HG03039 (cell line): ENCODE results near the gene VWA8.
"Not testable (repeated sequence)": the region's sequence is repeated elsewhere in the genome, so short reads cannot be mapped to it uniquely, and the experiment has no call there.

Experiments used
- ATAC-seq: cut with Tn5 transposase; IDR thresholded peaks from one replicate; pipeline ENCODE4 v1.9.1; 2021; ENCODE audit warnings: mild to moderate bottlenecking, moderate library complexity; ENCODE audit not compliant: unreplicated experiment

Gene VWA8

DNA sequence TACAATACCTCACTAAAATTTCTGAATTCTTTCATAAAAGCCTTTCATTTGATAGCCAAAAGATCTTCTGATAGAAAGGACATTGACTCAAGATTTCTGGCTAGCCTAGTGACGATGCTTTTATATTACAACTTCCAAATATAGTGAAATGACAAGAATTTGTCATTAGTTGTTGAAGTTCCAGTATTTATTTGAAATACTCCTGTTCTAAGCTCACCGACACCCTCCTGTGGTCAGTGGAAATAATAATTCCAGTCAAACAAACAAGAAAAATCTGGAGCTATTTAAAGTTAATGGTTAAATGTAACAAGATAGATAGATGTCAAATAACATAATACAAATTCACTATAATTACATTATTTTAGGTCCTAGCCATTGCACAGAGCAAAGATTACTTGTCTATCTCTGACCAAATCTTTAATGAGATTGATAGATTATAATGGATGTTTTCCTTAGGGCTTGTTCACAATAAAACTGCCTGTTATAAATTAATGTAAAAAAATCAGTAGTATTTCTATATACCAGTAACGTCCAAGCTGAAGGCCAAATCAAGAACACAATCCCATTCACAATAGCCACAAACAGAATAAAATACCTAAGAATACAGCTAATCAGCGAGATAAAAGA is 308.1 kb downstream of the VWA8 start:
- ATAC-seq = no peak

DNA sequence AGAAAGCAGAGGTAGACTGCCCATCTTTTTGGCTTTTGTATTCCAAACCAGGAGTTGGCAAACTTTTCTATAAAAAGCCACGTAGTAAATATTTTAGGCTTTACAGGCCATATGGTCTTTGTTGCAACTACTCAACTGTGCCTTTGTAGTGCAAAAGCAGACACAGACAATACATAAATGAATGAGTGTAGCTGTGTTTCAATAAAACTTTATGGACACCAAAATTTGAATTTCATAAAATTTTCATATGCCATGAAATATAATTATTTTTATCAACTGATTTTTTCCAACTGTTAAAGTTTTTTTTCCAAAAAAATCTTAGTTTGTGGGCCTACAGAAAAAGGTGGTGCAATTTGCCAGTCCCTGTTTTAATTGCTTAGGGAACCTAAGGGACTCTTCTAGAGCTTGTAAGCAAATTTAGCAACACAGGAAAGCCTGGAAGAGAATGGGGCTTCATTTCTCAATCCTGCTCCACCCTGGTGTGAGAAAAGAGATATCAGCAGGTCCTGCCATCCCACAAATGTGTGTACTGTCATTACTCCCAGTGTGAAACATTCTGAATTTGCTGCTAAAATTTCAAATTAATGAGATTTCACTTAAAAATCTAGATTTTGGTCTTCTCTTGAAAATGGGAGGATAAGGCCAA is 309.4 kb downstream of the VWA8 start:
- no peak for ATAC-seq

DNA sequence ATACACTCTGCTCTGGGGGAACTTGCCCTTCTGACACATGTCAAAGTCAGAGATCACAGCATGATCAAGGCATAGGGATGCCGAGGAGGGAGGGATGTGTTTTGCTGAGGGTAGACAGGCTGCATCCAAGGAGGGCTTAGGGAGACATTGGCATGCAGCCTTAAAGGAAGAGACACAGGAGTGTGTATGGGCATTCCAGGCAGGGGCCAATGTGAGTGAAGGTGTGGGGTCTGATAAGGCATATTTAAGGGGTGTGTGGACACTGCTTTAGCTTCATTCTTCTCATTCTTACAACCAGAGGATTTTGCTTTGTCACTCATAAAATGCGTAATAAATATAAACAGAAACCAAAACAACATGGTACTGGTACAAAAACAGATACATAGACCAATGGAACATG is 310.2 kb downstream of the VWA8 start:
- ATAC-seq = no peak

DNA sequence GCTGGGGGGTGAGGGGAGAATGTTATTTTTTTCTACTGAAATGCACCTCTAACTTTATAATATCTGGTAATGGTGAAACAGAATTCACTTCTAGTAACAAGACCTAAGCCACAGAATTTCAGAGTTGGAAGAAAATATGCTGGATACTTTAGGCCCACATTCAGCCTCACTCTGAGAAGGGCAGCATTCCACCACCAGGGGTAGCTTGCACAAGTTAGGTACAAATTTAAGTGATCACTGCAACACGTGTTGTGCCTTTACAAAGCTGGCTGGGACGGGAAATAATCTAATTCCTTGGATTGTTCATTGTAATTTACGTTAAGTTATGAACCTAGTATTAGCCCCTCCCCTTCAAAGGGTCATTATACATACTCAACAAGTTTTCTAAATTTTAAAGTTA is 311.2 kb downstream of the VWA8 start:
- no peak for ATAC-seq

DNA sequence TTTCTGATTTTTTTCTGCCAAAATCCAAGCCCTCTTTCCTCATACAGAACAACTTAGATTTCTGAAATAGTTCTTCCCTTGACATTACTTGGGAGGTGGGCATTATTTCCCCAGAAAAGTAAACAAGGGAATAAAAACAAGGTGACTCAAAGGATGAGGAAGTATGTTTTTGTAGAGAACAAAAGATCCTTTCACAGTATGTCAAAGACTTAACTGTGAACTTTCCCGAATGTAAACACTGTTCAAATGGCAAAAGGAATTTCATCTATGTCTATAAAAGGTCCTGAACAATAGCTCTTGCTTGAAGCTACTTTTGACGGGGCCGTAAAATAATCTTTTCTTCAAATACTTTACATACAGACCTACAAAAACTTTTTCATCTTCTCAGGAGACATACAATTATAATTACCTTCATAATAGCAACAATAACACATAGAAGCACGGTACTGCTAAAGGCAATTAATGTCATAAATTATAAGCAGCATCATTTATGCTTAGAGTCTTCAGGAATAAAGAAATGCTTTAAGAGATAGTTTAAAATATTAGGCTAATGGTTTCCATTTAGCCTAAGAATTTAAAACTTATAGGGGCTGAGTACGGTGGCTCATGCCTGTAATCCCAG is 312.5 kb downstream of the VWA8 start:
- no peak for ATAC-seq

DNA sequence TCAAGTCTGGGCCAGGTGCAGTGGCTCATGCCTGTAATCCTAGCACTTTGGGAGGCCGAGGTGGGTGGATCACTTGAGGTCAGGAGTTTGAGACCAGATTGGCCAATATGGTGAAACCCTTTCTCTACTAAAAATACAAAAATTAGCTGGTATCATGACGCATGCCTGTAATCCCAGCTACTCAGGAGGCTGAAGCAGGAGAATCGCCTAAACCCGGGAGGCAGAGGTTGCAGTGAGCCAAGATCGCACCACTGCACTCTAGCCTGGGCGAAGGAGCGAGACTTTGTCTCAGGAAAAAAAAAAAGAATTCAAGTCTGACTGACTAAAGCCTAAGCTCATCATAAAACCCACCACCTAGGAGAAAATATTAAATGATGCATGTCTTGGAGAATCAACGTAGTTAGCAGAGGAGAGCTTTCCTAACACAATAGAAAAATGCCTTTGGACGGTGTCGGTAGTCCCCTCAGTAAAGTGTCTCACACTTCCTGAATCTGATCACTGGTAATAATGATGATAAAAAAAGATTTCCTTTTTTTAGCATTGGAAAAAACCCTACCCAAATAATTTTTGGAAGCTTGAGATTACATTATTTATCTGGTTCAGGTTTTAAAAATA is 313.1 kb downstream of the VWA8 start:
- ATAC-seq = not testable (repeated sequence)

DNA sequence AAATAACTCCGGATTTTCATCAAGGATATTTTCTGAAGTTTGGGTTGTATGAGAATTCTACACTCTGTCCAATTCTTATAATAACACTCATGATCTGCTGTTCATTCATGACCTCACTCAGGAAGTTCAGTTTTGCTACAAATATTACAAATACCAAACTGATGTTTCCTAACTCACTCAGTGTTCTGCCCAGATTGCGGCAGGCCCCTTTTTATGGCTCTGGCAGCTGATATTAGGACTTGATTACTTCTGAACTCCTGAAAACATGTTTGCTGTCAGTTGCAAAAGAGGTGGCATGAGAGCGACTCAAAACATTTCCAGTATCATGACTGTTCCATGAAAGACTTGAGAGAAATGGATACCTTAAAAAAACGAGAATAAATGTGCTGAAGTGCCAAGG is 315.6 kb downstream of the VWA8 start:
- ATAC-seq = no peak

DNA sequence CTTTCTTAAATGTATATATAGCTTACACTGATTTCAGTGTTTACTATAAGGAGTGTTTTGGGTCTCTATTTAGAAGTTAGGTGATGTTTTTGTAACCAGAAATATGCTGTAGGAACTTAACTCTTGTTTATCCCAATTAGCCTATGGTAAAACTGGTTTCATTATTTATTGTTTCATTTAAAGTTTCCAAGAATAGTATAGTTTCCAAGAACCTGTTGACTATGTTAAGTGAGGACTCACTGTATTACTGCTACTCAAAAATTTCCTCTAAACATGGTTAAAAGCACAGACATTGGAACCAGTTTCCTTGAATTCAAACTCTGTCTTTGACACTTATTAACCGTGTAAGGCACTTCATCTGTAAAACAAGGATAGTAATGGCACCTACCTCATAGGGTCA is 316.2 kb downstream of the VWA8 start:
- ATAC-seq = no peak

DNA sequence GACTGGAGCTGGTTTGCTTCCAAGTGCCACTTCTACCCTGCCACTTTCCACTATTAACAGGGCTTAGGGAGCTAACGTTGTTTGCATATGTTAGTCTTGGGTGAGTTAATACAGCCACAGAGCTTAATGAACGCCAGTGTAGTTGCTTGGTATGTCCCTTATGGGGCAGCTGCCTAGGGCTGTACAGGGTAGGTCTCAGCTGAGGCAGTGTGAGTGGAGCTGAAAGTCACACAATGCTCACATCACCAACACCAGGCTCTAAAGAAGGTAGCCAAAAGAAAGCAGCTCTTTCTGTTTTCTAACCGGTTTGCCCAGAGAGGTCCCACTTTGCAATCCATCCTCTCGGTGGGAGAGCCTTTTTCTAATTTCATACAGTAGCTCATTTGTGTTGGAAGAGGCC is 317.4 kb downstream of the VWA8 start:
- no peak for ATAC-seq

DNA sequence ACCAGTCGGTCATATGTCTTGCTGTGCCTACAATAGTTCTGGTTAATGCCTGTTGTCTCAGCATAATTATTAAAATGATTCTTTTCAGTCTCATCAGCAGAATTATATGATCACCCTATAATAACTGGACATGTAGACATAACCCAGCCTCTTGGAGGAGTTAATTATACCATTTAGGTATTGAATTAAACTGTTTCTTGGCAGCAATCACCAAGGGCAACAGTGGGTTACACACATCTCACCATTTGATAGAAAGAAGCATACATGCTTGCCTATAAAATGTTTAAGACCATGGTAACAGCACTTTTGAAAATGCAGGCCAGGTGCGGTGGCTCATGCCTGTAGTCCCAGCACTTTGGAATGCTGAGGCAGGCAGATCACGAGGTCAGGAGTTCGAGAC is 318.9 kb downstream of the VWA8 start:
- ATAC-seq = no peak

DNA sequence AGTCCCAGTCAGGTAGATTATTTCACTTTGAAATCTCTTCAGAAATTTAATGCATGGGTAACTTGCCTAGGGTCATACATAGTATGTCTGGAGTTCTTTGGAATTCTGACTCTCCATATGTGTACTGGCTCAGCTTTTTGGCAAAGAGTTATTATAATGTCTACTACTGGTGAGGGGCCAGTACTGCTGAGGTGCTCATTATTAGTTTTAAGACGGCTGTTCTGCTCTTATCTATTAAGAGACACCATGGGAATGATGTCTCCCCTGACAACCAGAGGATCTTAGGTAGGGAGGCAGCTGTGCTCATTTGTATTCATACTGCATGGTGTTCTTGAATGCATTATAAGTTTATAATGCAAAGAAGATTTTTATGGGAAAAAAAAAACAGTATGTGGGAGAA is 319.5 kb downstream of the VWA8 start:
- no peak for ATAC-seq

DNA sequence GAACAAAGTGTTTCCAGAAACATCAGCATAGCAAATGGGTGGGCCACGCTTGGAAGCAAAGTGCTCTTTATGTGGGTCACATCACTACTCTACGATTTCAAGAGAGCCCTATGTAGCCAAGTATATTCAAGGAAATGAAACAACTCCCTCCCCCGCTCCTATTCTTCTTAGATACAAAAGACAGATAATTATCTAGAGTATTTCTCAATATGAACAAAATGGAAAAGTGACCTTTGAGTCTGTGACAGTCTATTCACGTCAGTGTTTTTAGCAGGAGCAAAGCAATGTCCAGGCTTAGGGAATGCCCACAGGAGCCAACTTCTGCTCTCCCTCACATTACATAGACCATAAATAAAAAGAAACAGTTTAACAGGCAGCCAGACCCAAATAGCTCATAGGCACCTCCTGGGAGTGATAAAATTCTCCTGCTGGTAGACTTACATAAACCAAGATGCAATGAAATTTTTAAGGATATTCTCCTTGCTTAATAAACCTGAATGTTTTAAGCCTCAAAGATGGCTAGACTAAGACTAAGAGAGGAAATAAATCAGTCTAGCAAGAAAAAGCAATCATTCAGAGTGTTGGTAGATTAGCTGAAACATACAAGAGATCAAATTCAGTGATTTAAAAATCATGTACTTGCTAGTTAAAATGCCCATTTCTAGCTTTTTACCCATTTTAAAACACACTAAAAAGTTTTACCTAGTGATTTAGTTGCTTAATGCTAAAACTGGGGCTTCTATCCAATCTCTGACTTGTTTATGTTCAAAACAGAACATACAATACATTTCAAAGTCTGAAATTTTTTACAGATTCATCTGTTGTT is 320.7 kb downstream of the VWA8 start:
- ATAC-seq = no peak

DNA sequence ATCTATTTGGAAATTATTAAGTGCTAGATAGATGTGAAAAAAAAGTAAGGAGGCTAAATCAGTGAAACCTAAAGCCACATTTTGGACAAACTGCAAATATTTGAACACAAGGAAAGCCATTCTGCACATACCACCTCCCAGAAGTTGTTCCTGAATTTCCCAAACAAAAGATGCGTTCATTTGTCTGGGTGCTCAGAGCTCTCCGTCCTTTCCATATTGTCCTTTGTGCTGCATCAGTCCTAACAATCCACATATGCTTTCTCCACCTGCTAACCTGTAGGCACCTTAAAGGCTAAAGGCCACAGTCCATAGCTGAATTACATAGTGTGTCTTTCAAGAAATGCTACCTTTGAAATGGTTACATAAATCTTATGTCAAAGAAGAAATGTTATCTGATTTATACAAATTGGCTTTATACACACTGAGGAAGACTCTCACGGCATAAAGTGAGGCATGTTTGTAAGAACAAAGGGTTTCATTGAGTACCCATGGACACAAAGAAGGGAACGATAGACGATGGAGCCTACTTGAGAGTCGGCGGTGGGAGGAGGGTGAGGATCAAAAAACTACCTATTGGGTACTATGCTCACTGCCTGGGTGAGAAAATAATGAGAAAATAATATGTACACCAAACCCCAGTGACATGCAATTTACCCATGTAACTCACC is 321.5 kb downstream of the VWA8 start:
- no peak for ATAC-seq

DNA sequence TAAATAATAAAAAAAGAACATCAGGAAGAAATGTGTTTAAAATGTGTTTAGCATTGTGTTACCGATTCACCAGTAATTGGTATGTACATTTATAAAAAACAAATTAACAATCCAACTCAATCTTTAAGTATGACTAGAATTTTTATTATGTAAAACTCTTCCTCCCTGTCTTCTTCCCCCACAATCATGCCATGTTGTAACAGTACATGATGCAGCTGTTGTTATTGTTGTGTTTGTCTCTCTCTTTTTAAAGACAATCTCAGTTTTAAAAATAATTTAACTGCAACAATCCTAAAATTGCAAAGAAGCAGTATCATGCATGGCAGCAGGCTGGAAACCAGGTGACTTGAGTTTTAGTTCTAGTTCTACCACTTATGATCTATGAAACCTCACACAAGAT is 323.3 kb downstream of the VWA8 start:
- no peak for ATAC-seq

DNA sequence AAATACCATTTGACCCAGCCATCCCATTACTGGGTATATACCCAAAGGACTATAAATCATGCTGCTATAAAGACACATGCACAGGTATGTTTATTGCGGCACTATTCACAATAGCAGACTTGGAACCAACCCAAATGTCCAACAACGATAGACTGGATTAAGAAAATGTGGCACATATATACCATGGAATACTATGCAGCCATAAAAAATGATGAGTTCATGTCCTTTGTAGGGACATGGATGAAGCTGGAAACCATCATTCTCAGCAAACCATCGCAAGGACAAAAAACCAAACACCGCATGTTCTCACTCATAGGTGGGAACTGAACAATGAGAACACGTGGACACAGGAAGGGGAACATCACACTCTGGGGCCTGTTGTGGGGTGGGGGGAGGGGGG is 323.9 kb downstream of the VWA8 start:
- not testable (repeated sequence) for ATAC-seq

DNA sequence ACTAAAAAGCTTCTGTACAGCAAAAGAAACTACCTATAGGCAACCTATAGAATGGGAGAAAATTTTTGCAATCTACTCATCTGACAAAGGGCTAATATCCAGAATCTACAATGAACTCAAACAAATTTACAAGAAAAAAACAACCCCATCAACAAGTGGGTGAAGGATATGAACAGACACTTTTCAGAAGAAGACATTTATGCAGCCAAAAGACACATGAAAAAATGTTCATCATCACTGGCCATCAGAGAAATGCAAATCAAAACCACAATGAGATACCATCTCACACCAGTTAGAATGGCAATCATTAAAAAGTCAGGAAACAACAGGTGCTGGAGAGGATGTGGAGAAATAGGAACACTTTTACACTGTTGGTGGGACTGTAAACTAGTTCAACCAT is 324.3 kb downstream of the VWA8 start:
- not testable (repeated sequence) for ATAC-seq

DNA sequence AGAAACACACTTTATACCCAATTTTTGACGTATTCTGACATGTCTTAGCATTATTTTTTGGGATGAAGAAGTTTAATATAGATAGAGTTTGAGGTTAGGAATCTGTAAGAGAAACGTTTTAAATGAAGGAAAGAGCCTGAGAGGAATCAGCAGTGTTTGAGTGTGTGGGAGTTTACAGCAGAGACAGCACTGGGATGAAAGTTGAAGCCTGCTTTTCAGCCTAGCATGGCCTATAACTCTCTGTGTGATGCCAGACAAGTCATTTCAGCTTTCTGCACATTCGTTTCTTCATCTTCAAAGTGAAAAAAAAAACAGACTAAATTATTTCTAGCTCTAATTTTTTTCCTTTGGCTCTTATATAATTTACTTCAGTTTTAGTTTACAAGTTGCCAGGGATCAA is 326.5 kb downstream of the VWA8 start:
- no peak for ATAC-seq

DNA sequence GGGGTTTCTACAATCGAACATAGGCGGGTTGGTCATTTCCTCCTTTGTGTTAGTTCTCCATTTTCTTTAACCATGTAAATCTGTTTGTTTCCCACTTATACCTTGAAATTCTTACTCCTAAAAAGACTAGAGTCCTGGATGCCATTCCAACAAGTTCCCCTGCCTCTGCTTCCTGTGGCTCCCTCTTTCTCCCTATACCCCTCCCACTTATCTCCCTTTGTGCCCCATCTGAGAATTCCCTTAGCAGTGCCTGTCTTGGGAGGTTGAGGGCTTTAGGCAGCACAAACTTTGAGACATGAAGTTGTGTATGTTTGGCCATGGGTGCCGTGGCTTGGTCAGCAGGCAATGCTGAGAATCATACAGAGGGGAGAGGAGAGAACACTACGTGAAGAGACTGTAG is 327.1 kb downstream of the VWA8 start:
- ATAC-seq = no peak

DNA sequence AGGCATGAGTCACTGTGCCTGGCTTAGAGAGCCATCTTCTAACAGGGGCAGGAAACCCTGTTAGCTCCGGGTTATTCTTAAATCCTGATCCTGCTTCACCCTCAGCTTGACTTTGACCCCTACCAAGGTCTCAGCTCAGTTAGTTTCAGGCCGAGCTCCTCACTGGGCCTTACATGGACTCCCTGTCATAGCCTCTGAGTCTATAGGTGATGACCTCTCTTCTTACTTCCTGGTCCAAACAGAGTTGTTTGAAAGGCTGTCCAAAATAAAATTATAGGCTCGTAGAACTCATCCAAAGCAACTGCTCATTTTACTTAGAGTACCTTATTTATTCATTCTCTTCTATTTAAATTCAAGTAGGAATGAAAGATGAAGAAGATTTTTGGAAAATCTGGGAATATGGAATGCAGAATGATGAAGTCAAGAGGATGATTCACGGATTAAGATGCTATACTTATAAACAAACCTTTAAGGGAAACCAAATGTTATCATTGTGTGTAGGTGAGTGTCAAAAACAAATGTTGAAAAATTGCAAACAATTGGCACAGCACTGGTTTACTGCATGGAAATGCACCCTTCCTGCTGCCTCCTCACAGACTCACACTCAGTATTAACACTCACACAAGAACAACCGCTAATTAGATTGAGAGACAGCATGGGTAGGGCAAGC is 329.5 kb downstream of the VWA8 start:
- no peak for ATAC-seq

DNA sequence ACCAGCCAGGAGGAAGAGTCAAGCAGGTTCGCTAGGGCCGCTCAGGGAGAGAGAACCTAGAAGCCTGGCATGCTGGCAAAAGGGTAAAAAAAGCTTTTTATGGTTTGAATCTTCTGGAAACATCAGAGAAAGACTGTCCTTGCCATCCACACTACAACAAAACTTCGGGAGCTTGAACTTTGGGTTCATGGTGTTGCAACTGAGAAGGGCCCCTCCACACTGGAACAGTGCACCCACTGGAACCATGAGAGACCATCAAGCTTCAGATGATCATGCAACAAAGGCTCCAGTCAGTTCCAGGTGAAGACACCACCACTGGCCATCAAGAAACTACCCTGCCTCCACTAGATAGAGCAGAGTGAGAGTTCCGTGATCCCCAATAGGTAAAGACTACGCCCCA is 333.5 kb downstream of the VWA8 start:
- no peak for ATAC-seq
